ENCODE data around the gene RHPN2.

- TF ChIP-seq BRCA1 (IDR thresholded peaks at IDR 0.05; ENCODE audit: low read depth, low read length) (no peak), RNF2 (IDR thresholded peaks at IDR 0.05; ENCODE audit: borderline replicate concordance, low read depth, low read length, missing control alignments, poor library complexity, severe bottlenecking) (no peak), MAX (IDR thresholded peaks at IDR 0.05) (no peak), CTCF (IDR thresholded peaks at IDR 0.05; ENCODE audit: control extremely low read depth in 1 of 3, insufficient read depth in 1 of 3, low read depth in 1 of 3, low read length in 3 of 3) (no peak), CREB1 (IDR thresholded peaks at IDR 0.05) (no peak), JUND (IDR thresholded peaks at IDR 0.05; ENCODE audit: low read length) (no peak), NRF1 (IDR thresholded peaks at IDR 0.05; ENCODE audit: low read depth, low read length) (no peak), TAF1 (IDR thresholded peaks at IDR 0.05; ENCODE audit: low read depth, low read length) (no peak), POU5F1 (IDR thresholded peaks at IDR 0.05; ENCODE audit: low read depth, low read length) (no peak), USF2 (IDR thresholded peaks at IDR 0.05; ENCODE audit: low read length) (no peak), CHD1 (IDR thresholded peaks at IDR 0.05; ENCODE audit: low read depth, low read length) (no peak), POLR2A (IDR thresholded peaks at IDR 0.05; ENCODE audit: control extremely low read depth in 1 of 2, low read depth in 2 of 2, low read length in 2 of 2) (no peak), MAFK (IDR thresholded peaks at IDR 0.05; ENCODE audit: low read depth, low read length) (no peak), POLR2AphosphoS5 (IDR thresholded peaks at IDR 0.05; ENCODE audit: low read depth, low read length) (no peak)
Observed at GRCh38 chr19:33114312-33114711, 49.6 kb upstream of the RHPN2 start.
